ENCODE results near the gene SARDH.

DNA sequence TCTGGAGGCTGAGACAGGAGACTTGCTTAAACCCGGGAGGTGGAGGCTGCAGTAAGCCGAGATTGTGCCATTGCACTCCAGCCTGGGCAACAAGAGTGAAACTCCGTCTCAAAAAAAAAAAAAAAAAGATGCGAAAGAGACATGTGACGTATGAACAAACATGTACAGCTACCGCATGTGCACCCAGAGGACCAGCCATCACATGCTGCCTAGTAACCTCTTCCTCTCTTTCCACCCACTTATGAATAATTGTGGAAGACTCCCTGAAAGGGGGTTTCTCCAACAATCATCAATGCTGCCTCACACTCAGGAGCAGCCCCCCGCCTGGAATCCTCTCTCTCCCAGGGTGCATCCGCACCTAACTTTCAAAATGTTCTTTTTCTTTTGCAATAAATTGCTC lies 2.2 kb downstream of the SARDH start:
- TF ChIP-seq CTCF (IDR thresholded peaks at IDR 0.05; ENCODE audit: low read depth, low read length, poor library complexity, severe bottlenecking) (no peak), EZH2phosphoT487 (IDR thresholded peaks at IDR 0.05; ENCODE audit: borderline replicate concordance, low read length) (no peak)
